A673 (cell line): ENCODE measurements around the gene SPON2. TPM values are rescaled to one million over a fixed set of nuclear protein-coding genes. Genes with fewer than 3 reads are reported as not detected.

Experiments
- BruUV-seq: library from RNA; stranded (reverse); fragments of 400-500 nt; replicated peaks from 2 replicates; lab custom pipeline; 2021; lab: Mats Ljungman, UMichigan
- CTCF ChIA-PET: fragments of 300-600 bp; sonication (Branson Sonifier 250); formaldehyde crosslinking; loops from one replicate; lab custom pipeline; 2022; ENCODE audit warnings: antibody characterized with exemption; lab: Charles Lee
- POLR2A ChIA-PET: fragments of 300-600 bp; sonication (Branson Sonifier 250); formaldehyde crosslinking; loops from one replicate; lab custom pipeline; 2022; ENCODE audit warnings: antibody characterized with exemption; ENCODE audit not compliant: low non-redundant PET; lab: Charles Lee
- DNase-seq: peaks from one replicate; pipeline ENCODE4 v3.0.0-alpha.2; 2015; ENCODE audit warnings: low spot score
- H3K27ac ChIP-seq: fragments of 200-600 bp; sonication (generic); 2 replicates; pipeline ENCODE4 v1.5.1; 2016; ENCODE audit warnings: mixed run types, low read depth, mild to moderate bottlenecking, mixed read lengths, antibody characterized with exemption, low read length; ENCODE audit not compliant: poor library complexity, severe bottlenecking
- H3K27me3 ChIP-seq: fragments of 200-600 bp; sonication (generic); replicated peaks from 2 replicates; pipeline ENCODE4 v1.6.1; 2017; ENCODE audit warnings: mixed run types, low read depth, mild to moderate bottlenecking, mixed read lengths, antibody characterized with exemption, low read length; ENCODE audit not compliant: insufficient read depth, poor library complexity
- H3K36me3 ChIP-seq: fragments of 200-600 bp; sonication (generic); 2 replicates; pipeline ENCODE4 v1.6.1; 2016; ENCODE audit warnings: mixed run types, mild to moderate bottlenecking, mixed read lengths, antibody characterized with exemption, low read length; ENCODE audit not compliant: insufficient read depth, poor library complexity, severe bottlenecking
- H3K4me1 ChIP-seq: fragments of 200-600 bp; sonication (generic); 2 replicates; pipeline ENCODE4 v1.6.1; 2017; ENCODE audit warnings: mixed run types, mild to moderate bottlenecking, mixed read lengths, antibody characterized with exemption, low read length; ENCODE audit not compliant: insufficient read depth, poor library complexity, severe bottlenecking
- H3K4me3 ChIP-seq: fragments of 200-600 bp; sonication (generic); 2 replicates; pipeline ENCODE4 v1.5.1; 2016; ENCODE audit warnings: low read depth, mixed run types, mild to moderate bottlenecking, mixed read lengths, low read length; ENCODE audit not compliant: poor library complexity, severe bottlenecking
- H3K9me3 ChIP-seq: fragments of 200-600 bp; sonication (generic); 2 replicates; pipeline ENCODE4 v1.6.1; 2016; ENCODE audit warnings: mixed run types, low read depth, mild to moderate bottlenecking, mixed read lengths, antibody characterized with exemption, low read length; ENCODE audit not compliant: poor library complexity, severe bottlenecking
- EZH2 ChIP-seq: fragments of 200-600 bp; sonication (generic); IDR thresholded peaks from 2 replicates; pipeline ENCODE4 v1.6.1; 2017; ENCODE audit warnings: borderline replicate concordance, low read depth, mild to moderate bottlenecking, mixed read lengths, antibody characterized with exemption, low read length; ENCODE audit not compliant: poor library complexity, severe bottlenecking
- intact Hi-C: fragments of 100-400 bp; cut with micrococcal nuclease; formaldehyde crosslinking; loops from one replicate; pipeline ENCODE4 v1.10.0; 2022; ENCODE audit not compliant: unreplicated experiment
- total RNA-seq: library from RNA; stranded (reverse); gene quantifications from 2 replicates; pipeline ENCODE4 v1.2.3, GENCODE V29; 2021
- TF ChIP-seq, protein P1 (sequence below): fragments of 300-800, 200-600 bp; sonication (generic); conservative IDR thresholded peaks from 2 replicates; pipeline ENCODE4 v1.5.1; 2017; ENCODE audit warnings: low read depth, mild to moderate bottlenecking, antibody characterized with exemption, low read length, moderate library complexity, mixed read lengths

The SPON2 gene
- total RNA-seq, 1 experiment from 2014 or later: 2.3 TPM

DNA sequence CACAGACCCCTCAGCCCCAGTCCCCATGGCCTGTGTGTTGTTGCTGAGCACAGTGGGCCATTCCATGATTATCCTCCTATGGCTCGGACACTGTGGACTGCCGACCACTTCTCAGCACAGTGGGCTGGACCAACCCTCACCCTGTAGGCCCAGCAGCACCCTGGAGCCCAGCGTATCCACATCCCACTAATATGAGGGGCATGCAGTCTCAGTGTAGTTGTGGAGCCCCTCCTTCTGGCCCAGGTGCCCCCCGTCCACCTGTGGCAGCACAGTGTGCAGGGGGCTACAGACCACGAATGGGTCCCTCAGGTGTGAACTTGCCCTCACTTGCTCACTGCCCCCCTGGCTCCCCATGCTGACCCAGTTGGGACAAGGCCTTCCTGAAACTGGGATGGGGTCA is 7.9 kb downstream of the SPON2 start:
- ChIA-PET CTCF (no interaction called here), POLR2A (no interaction called here)
- Histone ChIP-seq H3K9me3 (no peaks in the 10 kb centered on the region), H3K4me3 (no peak overlapping the region), H3K27me3 (peaks cover 18% of the 10 kb centered on the region), H3K36me3 (no peaks in the 10 kb centered on the region), H3K27ac (no peak overlapping the region), H3K4me1 (peaks cover 4% of the 10 kb centered on the region)
- no peak for TF ChIP-seq EZH2
- TF ChIP-seq, protein P1, sequence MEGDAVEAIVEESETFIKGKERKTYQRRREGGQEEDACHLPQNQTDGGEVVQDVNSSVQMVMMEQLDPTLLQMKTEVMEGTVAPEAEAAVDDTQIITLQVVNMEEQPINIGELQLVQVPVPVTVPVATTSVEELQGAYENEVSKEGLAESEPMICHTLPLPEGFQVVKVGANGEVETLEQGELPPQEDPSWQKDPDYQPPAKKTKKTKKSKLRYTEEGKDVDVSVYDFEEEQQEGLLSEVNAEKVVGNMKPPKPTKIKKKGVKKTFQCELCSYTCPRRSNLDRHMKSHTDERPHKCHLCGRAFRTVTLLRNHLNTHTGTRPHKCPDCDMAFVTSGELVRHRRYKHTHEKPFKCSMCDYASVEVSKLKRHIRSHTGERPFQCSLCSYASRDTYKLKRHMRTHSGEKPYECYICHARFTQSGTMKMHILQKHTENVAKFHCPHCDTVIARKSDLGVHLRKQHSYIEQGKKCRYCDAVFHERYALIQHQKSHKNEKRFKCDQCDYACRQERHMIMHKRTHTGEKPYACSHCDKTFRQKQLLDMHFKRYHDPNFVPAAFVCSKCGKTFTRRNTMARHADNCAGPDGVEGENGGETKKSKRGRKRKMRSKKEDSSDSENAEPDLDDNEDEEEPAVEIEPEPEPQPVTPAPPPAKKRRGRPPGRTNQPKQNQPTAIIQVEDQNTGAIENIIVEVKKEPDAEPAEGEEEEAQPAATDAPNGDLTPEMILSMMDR: no peak
- no TSS peak for BruUV-seq
- intact Hi-C loops: no loop called here
- no peak for DNase-seq

DNA sequence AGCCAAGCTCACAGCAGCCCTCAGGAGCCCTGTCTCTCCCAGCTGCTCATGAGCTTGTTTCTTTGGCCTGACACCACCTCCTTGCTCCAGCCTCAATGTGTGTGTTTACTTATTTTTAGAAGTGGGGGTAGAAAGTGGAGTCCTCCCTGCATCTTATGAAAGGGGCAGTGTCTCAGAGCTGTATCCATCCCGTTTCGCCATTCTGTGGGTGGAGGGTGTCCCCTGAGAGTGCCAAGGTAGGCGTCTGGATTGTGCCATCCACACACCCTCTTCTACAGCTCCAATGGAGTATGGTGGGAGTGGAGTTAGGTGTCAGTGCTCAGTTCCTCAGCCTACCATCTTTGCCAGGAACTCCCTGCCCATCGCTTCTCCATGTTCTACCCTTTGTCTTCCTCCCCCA is 8.3 kb downstream of the SPON2 start:
- ChIA-PET CTCF (no interaction called here), POLR2A (no interaction called here)
- no TSS peak for BruUV-seq
- Histone ChIP-seq H3K36me3 (no peaks in the 10 kb centered on the region), H3K9me3 (no peaks in the 10 kb centered on the region), H3K4me3 (no peak overlapping the region), H3K27ac (no peak overlapping the region), H3K4me1 (peaks cover 4% of the 10 kb centered on the region), H3K27me3 (peaks cover 22% of the 10 kb centered on the region)
- intact Hi-C loops: no loop called here
- no peak for DNase-seq
- TF ChIP-seq, protein P1: no peak
- no peak for TF ChIP-seq EZH2

DNA sequence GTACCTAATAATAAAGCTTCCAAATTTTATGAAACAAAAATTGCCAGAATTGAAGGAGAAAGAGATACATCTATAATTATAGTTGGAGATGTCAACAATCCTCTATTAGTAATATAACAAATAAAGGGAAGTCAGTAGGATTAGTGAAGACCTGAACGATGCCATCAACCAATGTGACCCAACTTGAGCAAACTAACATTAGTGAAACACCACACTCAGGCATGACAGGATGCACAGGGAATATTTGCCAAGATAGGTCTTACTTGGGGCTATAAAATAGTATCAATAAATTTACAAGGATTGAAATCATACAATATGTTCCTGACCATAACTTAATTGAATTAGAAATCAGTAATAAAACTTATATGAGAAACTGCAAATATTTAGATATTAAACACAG is 12.0 kb downstream of the SPON2 start:
- ChIA-PET POLR2A (no interaction called here), CTCF (no interaction called here)
- BruUV-seq: no TSS peak
- Histone ChIP-seq H3K27me3 (peaks cover 50% of the 10 kb centered on the region), H3K27ac (no peak overlapping the region), H3K36me3 (peaks cover 2% of the 10 kb centered on the region), H3K4me1 (no peaks in the 10 kb centered on the region), H3K9me3 (no peaks in the 10 kb centered on the region), H3K4me3 (no peak overlapping the region)
- TF ChIP-seq, protein P1: no peak
- no peak for TF ChIP-seq EZH2
- DNase-seq: no peak
- intact Hi-C loops: no loop called here
